H1 (cell line): ENCODE measurements around the gene SRRM4. TPM values are rescaled to one million over a fixed set of nuclear protein-coding genes. Genes with fewer than 3 reads are reported as not detected.

Experiments used
- CHD7 ChIP-seq: fragments of 300-600 bp; sonication (generic); IDR thresholded peaks from 2 replicates; pipeline ENCODE4 v1.7.1; 2012; ENCODE audit warnings: low read length, moderate library complexity, mild to moderate bottlenecking, inconsistent platforms; ENCODE audit not compliant: insufficient replicate concordance
- SP1 ChIP-seq: IDR thresholded peaks from 2 replicates; pipeline ENCODE4 v1.6.1; 2011; ENCODE audit warnings: low read depth, low read length
- SRF ChIP-seq: IDR thresholded peaks from 2 replicates; pipeline ENCODE4 v1.6.1; 2011; ENCODE audit warnings: mild to moderate bottlenecking, low read depth, low read length, moderate library complexity
- polyA plus RNA-seq, 7 experiments: library from polyadenylated mRNA; depleted of rRNA in 3 of 7; stranded (reverse) in 5 of 7; unstranded in 2 of 7; fragments of >200 nt in 5 of 7; fragments of 200-250 nt in 2 of 7; gene quantifications; 1 replicate in 5 of 7; 2 replicates in 1 of 7; 4 replicates in 1 of 7; pipeline versions ENCODE4 v1.2.1 to v1.2.3, GENCODE V29; 2011 to 2013; ENCODE audit warnings: missing spikeins in 2 of 7, mixed read lengths in 2 of 7
- total RNA-seq: library from RNA; stranded (reverse); fragmentation: NEBNext Ultra II Directional; extraction: Animal tissue kit (Norgen Biotek cat#: 25700); gene quantifications from 2 replicates; pipeline ENCODE4 v1.2.1, GENCODE V29; 2021

SRRM4 gene
- total and polyA plus RNA-seq, 2 of the 8 experiments (the other 6 are each of a cell fraction or from before 2014, with no cell fraction given): 0.53 to 1.1 TPM

DNA sequence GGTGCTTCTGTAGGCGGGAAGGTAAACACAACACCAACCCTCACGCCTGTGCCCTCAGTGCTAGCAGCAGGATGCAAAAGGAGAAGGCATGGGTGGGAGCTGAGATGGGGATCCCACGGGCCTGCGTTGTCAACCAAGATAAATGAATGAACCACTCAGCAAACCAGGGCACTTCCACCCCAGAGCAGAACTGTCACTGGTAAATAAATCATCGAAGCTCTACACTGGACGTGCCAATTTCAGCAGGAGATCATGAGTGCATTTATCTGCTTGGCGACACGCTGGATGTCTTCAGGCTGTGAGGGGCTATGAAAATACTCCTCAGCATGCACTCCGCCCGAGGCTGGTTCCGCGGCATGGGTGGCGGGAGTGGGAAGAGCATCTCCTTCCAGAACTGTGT lies 230.5 kb downstream of the SRRM4 start (continued):
- TF ChIP-seq CHD7 (no peak), SRF (no peak), SP1 (no peak)
- TF ChIP-seq, all 59 proteins: peak for 0
